DOHH2 (cell line): ENCODE data around the gene GALR3.

ENCODE experiments used
- H3F3A ChIP-seq: fragments of 200-600 bp; sonication (generic), shearing (Covaris generic); 2 replicates; pipeline ENCODE4 v1.6.0; 2016; ENCODE audit warnings: antibody characterized with exemption, mild to moderate bottlenecking; ENCODE audit not compliant: control insufficient read depth, insufficient read depth
- H3K27ac ChIP-seq: fragments of 200-600 bp; sonication (generic); 2 replicates; pipeline ENCODE4 v1.5.1; 2014; ENCODE audit warnings: low read depth, mild to moderate bottlenecking, low read length, moderate library complexity
- H3K27me3 ChIP-seq: fragments of 200-600 bp; sonication (generic); 2 replicates; pipeline ENCODE4 v1.6.1; 2014; ENCODE audit warnings: mild to moderate bottlenecking, low read length, mixed read lengths; ENCODE audit not compliant: control insufficient read depth
- H3K36me3 ChIP-seq: fragments of 200-600 bp; sonication (generic); 2 replicates; pipeline ENCODE4 v1.6.1; 2014; ENCODE audit warnings: mild to moderate bottlenecking, low read length, moderate library complexity, mixed read lengths; ENCODE audit not compliant: control insufficient read depth
- H3K4me1 ChIP-seq: fragments of 200-600 bp; sonication (generic); 2 replicates; pipeline ENCODE4 v1.6.1; 2014; ENCODE audit warnings: mild to moderate bottlenecking, low read length, mixed read lengths; ENCODE audit not compliant: control insufficient read depth
- H3K4me2 ChIP-seq: fragments of 200-600 bp; sonication (generic); 2 replicates; pipeline ENCODE4 v1.6.0; 2014; ENCODE audit warnings: mild to moderate bottlenecking, low read length, moderate library complexity
- H3K4me3 ChIP-seq: fragments of 200-600 bp; sonication (generic); 2 replicates; pipeline ENCODE4 v1.5.1; 2014; ENCODE audit warnings: mild to moderate bottlenecking, low read length, mixed read lengths
- H3K79me2 ChIP-seq: fragments of 200-600 bp; sonication (generic); 2 replicates; pipeline ENCODE4 v1.6.1; 2014; ENCODE audit warnings: mild to moderate bottlenecking, low read length, mixed read lengths; ENCODE audit not compliant: control insufficient read depth
- H3K9me2 ChIP-seq: fragments of 200-600 bp; sonication (generic); replicated peaks from 2 replicates; pipeline ENCODE4 v1.6.1; 2014; ENCODE audit warnings: mild to moderate bottlenecking, low read length, mixed read lengths; ENCODE audit not compliant: control insufficient read depth
- H3K9me3 ChIP-seq: fragments of 200-600 bp; sonication (generic); 2 replicates; pipeline ENCODE4 v1.6.1; 2014; ENCODE audit warnings: antibody characterized with exemption, low read length, mixed read lengths; ENCODE audit not compliant: control insufficient read depth, insufficient read depth
- H4K20me1 ChIP-seq: fragments of 200-600 bp; sonication (generic); 2 replicates; pipeline ENCODE4 v1.6.0; 2014; ENCODE audit warnings: low read depth, mild to moderate bottlenecking, antibody characterized with exemption, low read length, moderate library complexity; ENCODE audit not compliant: control insufficient read depth, insufficient read depth
- CTCF ChIP-seq: fragments of 200-600 bp; sonication (generic); IDR thresholded peaks from one replicate; pipeline ENCODE4 v1.5.1; 2014; ENCODE audit warnings: antibody characterized with exemption, mild to moderate bottlenecking, low read depth, low read length; ENCODE audit not compliant: poor library complexity, severe bottlenecking
- EZH2phosphoT487 ChIP-seq: fragments of 200-600 bp; sonication (generic); IDR thresholded peaks from 2 replicates; pipeline ENCODE4 v1.6.1; 2017; ENCODE audit warnings: borderline replicate concordance, mild to moderate bottlenecking, antibody characterized with exemption, low read length, moderate library complexity, mixed read lengths

Gene GALR3

GRCh38 chr22:37824674-37825641, 1.8 kb downstream of the GALR3 start:
- H3K9me3 ChIP-seq, result no peaks in the 10 kb centered on the region
- H3K27me3 ChIP-seq, result peaks cover 16% of the 10 kb centered on the region; the same call in 1 of the 2 replicates
- TF ChIP-seq CTCF (no peak), EZH2phosphoT487 (no peak)
- H3K4me3 ChIP-seq, result no peak overlapping the region
- H3K4me1 ChIP-seq, result no peaks in the 10 kb centered on the region
- H3K4me2 ChIP-seq, result no peak overlapping the region
- peaks cover 1% of the 10 kb centered on the region; the same call in 1 of the 2 replicates for H3K36me3 ChIP-seq
- no peaks in the 10 kb centered on the region for H3F3A ChIP-seq
- no peaks in the 10 kb centered on the region for H3K9me2 ChIP-seq
- H3K27ac ChIP-seq, result no peak overlapping the region
- no peaks in the 10 kb centered on the region for H3K79me2 ChIP-seq
- H4K20me1 ChIP-seq, result no peaks in the 10 kb centered on the region

GRCh38 chr22:37827056-37827455, 3.9 kb downstream of the GALR3 start:
- Histone ChIP-seq H3K27ac (no peak overlapping the region), H3K36me3 (peaks cover 22% of the 10 kb centered on the region), H3K79me2 (no peaks in the 10 kb centered on the region), H3K27me3 (peaks cover 12% of the 10 kb centered on the region; the same call in 1 of the 2 replicates), H3K4me1 (no peaks in the 10 kb centered on the region), H3K4me3 (no peak overlapping the region), H3K4me2 (no peak overlapping the region), H3F3A (no peaks in the 10 kb centered on the region), H3K9me2 (no peaks in the 10 kb centered on the region), H3K9me3 (no peaks in the 10 kb centered on the region), H4K20me1 (no peaks in the 10 kb centered on the region)
- TF ChIP-seq EZH2phosphoT487, result no peak
- no peak for TF ChIP-seq CTCF

- Histone ChIP-seq H4K20me1 (no peaks in the 10 kb centered on the region), H3K27ac (no peak overlapping the region), H3K27me3 (no peaks in the 10 kb centered on the region), H3F3A (no peaks in the 10 kb centered on the region), H3K9me3 (no peaks in the 10 kb centered on the region), H3K79me2 (no peaks in the 10 kb centered on the region), H3K4me1 (no peaks in the 10 kb centered on the region), H3K4me3 (no peak overlapping the region), H3K36me3 (peaks cover 46% of the 10 kb centered on the region), H3K4me2 (no peak overlapping the region), H3K9me2 (no peaks in the 10 kb centered on the region)
- TF ChIP-seq EZH2phosphoT487 (no peak), CTCF (no peak)
Observed at GRCh38 chr22:37830093-37830842, 7.1 kb downstream of the GALR3 start.
